Mesenchymal stem cell (in vitro differentiated cells and primary cell): ENCODE data around the gene BTN2A1.

Experiments
- DNase-seq: peaks from one replicate; pipeline ENCODE4 v3.0.0-alpha.2; 2013
- H2AFZ ChIP-seq: one replicate; pipeline ENCODE4 v1.6.1; 2013; ENCODE audit warnings: low read depth, mild to moderate bottlenecking, control low read depth, inconsistent platforms, low read length, moderate library complexity
- H2AK5ac ChIP-seq: 2 replicates; pipeline ENCODE4 v1.6.1; 2013; ENCODE audit warnings: low read length, moderate library complexity, mild to moderate bottlenecking, inconsistent platforms; ENCODE audit not compliant: severe bottlenecking
- H2BK120ac ChIP-seq: one replicate; pipeline ENCODE4 v1.6.1; 2013; ENCODE audit warnings: low read depth, mild to moderate bottlenecking, inconsistent platforms, low read length, moderate library complexity
- H2BK12ac ChIP-seq, 2 experiments: one replicate each; pipeline ENCODE4 v1.6.1; 2013; ENCODE audit warnings: inconsistent platforms in 2 of 2, low read length in 2 of 2, mild to moderate bottlenecking in 2 of 2, moderate library complexity in 2 of 2, control low read depth in 1 of 2
- H2BK15ac ChIP-seq: one replicate; pipeline ENCODE4 v1.6.1; 2013; ENCODE audit warnings: mild to moderate bottlenecking, low read depth, inconsistent platforms; ENCODE audit not compliant: poor library complexity, severe bottlenecking
- H2BK5ac ChIP-seq: 2 replicates; pipeline ENCODE4 v1.6.1; 2013; ENCODE audit warnings: low read depth, mild to moderate bottlenecking, low read length, control low read depth, inconsistent platforms; ENCODE audit not compliant: poor library complexity, severe bottlenecking
- H3K14ac ChIP-seq, 2 experiments: one replicate each; pipeline ENCODE4 v1.6.1; 2013; ENCODE audit warnings: inconsistent platforms in 2 of 2, low read length in 2 of 2, control low read depth in 1 of 2, mild to moderate bottlenecking in 1 of 2, moderate library complexity in 1 of 2
- H3K18ac ChIP-seq, 2 experiments: one replicate each; pipeline ENCODE4 v1.6.1; 2013; ENCODE audit warnings: inconsistent platforms in 2 of 2, low read length in 2 of 2, control low read depth in 1 of 2, low read depth in 1 of 2, mild to moderate bottlenecking in 1 of 2
- H3K23ac ChIP-seq, 2 experiments: one replicate each; pipeline ENCODE4 v1.6.1; 2013; ENCODE audit warnings: inconsistent platforms in 2 of 2, low read length in 2 of 2, mild to moderate bottlenecking in 2 of 2, moderate library complexity in 2 of 2, control low read depth in 1 of 2
- H3K27ac ChIP-seq: 2 replicates; pipeline ENCODE4 v1.5.1; 2013; ENCODE audit warnings: mild to moderate bottlenecking, moderate library complexity, low read length, control low read depth, inconsistent platforms; ENCODE audit not compliant: poor library complexity, severe bottlenecking
- H3K27me3 ChIP-seq, 2 experiments: 2 replicates each; pipeline versions ENCODE4 v1.6.1 to v1.7.0; 2013; ENCODE audit warnings: low read length in 2 of 2, mild to moderate bottlenecking in 2 of 2, moderate library complexity in 2 of 2, control low read depth in 1 of 2, inconsistent platforms in 1 of 2; ENCODE audit not compliant: control insufficient read depth in 1 of 2, insufficient read depth in 1 of 2
- H3K36me3 ChIP-seq, 2 experiments: 2 replicates each; pipeline versions ENCODE4 v1.6.1 to v1.7.0; 2013; ENCODE audit warnings: low read length in 2 of 2, control low read depth in 1 of 2, inconsistent platforms in 1 of 2, low read depth in 1 of 2, mild to moderate bottlenecking in 1 of 2; ENCODE audit not compliant: insufficient read depth in 2 of 2, control insufficient read depth in 1 of 2
- H3K4ac ChIP-seq, 2 experiments: one replicate each; pipeline ENCODE4 v1.6.1; 2013; ENCODE audit warnings: inconsistent platforms in 2 of 2, low read length in 2 of 2, mild to moderate bottlenecking in 2 of 2, moderate library complexity in 2 of 2, control low read depth in 1 of 2, low read depth in 1 of 2
- H3K4me1 ChIP-seq: 2 replicates; pipeline ENCODE4 v1.6.1; 2013; ENCODE audit warnings: low read depth, low read length, control low read depth; ENCODE audit not compliant: control insufficient read depth, insufficient read depth
- H3K4me2 ChIP-seq: 2 replicates; pipeline ENCODE4 v1.6.1; 2013; ENCODE audit warnings: low read length, mild to moderate bottlenecking, inconsistent platforms; ENCODE audit not compliant: poor library complexity, severe bottlenecking
- H3K4me3 ChIP-seq, 2 experiments: 2 replicates each; pipeline versions ENCODE4 v1.5.1 to v1.7.0; 2013; ENCODE audit warnings: low read length in 2 of 2, mild to moderate bottlenecking in 2 of 2, control low read depth in 1 of 2, low read depth in 1 of 2; ENCODE audit not compliant: insufficient read depth in 1 of 2
- H3K79me1 ChIP-seq: replicated peaks from 2 replicates; pipeline ENCODE4 v1.6.1; 2013; ENCODE audit warnings: mild to moderate bottlenecking, control low read depth, low read length, inconsistent platforms; ENCODE audit not compliant: poor library complexity, severe bottlenecking
- H3K9ac ChIP-seq: 2 replicates; pipeline ENCODE4 v1.7.0; 2013; ENCODE audit warnings: mild to moderate bottlenecking, low read length, moderate library complexity
- H3K9me3 ChIP-seq: 2 replicates; pipeline ENCODE4 v1.7.0; 2013; ENCODE audit warnings: mild to moderate bottlenecking, low read length; ENCODE audit not compliant: control insufficient read depth
- H4K8ac ChIP-seq: one replicate; pipeline ENCODE4 v1.6.1; 2013; ENCODE audit warnings: inconsistent platforms, mild to moderate bottlenecking, low read length, moderate library complexity
- H4K91ac ChIP-seq: one replicate; pipeline ENCODE4 v1.6.1; 2013; ENCODE audit warnings: mild to moderate bottlenecking, low read length, inconsistent platforms
- WGBS: methylation state at CpG from one replicate; pipeline ENCODE4 v1.1.7; 2013; ENCODE audit warnings: mixed read lengths; 5-methylcytosine and 5-hydroxymethylcytosine counted together

The BTN2A1 gene

DNA sequence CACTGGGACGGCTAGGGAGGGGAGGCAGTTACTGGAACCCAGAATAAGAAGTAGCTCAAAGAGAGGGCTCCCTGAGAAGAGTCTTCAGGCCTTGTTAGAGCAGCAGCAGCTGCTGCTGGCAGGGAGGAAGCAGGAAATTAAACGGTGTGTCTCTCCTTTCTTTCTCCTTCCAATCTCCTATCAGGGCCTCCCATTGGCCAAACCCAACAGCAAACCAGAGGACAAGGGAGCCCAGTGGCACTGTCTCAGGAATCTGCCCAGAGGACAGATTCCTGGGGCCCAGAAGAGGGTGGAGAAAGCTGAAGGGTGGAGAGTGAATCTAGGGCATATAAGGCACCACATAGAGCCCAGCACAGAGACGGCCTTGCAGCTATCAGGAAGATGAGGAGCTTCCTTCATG, 45.5 kb upstream of the BTN2A1 start:
- H2BK5ac ChIP-seq, result no peak overlapping the region
- no peak overlapping the region for H3K27ac ChIP-seq
- H3K4ac ChIP-seq, result no peak overlapping the region
- peaks cover 10% of the 10 kb centered on the region for H3K4me1 ChIP-seq
- 56% methylated on average over 3 of the region's 3 CpGs for WGBS
- no peaks in the 10 kb centered on the region for H3K27me3 ChIP-seq
- no peak overlapping the region for H2BK120ac ChIP-seq
- no peak overlapping the region for H3K4me3 ChIP-seq
- H3K4me2 ChIP-seq, result no peak overlapping the region
- no peak for DNase-seq
- no peak overlapping the region for H2BK12ac ChIP-seq
- H3K79me1 ChIP-seq, result no peaks in the 10 kb centered on the region
- H3K18ac ChIP-seq, result no peak overlapping the region
- no peak overlapping the region for H3K23ac ChIP-seq
- H2AFZ ChIP-seq, result no peak overlapping the region
- H2AK5ac ChIP-seq, result no peak overlapping the region
- H3K36me3 ChIP-seq, result peaks cover 16 to 34% of the 10 kb centered on the region in 2 experiments
- H4K91ac ChIP-seq, result no peak overlapping the region
- H2BK15ac ChIP-seq, result no peak overlapping the region
- no peak overlapping the region for H4K8ac ChIP-seq
- H3K14ac ChIP-seq, result no peak overlapping the region
- H3K9me3 ChIP-seq, result no peaks in the 10 kb centered on the region
- peak overlapping the region; percentile 23 for H3K9ac ChIP-seq

DNA sequence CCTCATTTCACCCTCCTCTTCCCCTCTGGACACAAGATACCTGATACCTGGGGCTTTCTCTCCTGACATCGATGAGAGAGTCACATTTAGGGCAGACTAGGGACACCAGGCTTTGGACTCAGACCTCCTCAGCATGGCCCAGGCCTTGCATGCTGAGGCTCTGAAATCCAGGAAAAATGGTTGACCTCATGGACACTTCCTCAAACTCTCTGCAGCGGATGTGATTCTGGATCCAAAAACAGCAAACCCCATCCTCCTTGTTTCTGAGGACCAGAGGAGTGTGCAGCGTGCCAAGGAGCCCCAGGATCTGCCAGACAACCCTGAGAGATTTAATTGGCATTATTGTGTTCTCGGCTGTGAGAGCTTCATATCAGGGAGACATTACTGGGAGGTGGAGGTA, 44.8 kb upstream of the BTN2A1 start:
- no peak overlapping the region for H3K4ac ChIP-seq
- H3K27me3 ChIP-seq, result no peaks in the 10 kb centered on the region
- no peak overlapping the region for H3K14ac ChIP-seq
- no peaks in the 10 kb centered on the region for H3K79me1 ChIP-seq
- H2BK5ac ChIP-seq, result no peak overlapping the region
- H3K23ac ChIP-seq, result no peak overlapping the region
- H3K4me3 ChIP-seq, result no peak overlapping the region
- H3K9ac ChIP-seq, result no peak overlapping the region
- no peak overlapping the region for H2AK5ac ChIP-seq
- H4K91ac ChIP-seq, result no peak overlapping the region
- no peak overlapping the region for H2BK15ac ChIP-seq
- no peak overlapping the region for H2BK120ac ChIP-seq
- no peak overlapping the region for H4K8ac ChIP-seq
- H3K27ac ChIP-seq, result no peak overlapping the region
- no peak overlapping the region for H3K18ac ChIP-seq
- no peaks in the 10 kb centered on the region for H3K9me3 ChIP-seq
- peaks cover 8 to 27% of the 10 kb centered on the region in 2 experiments for H3K36me3 ChIP-seq
- no peak overlapping the region for H2BK12ac ChIP-seq
- no peak overlapping the region for H3K4me2 ChIP-seq
- peaks cover 10% of the 10 kb centered on the region for H3K4me1 ChIP-seq
- DNase-seq, result no peak
- WGBS, result 96% methylated on average over 4 of the region's 4 CpGs
- H2AFZ ChIP-seq, result no peak overlapping the region

DNA sequence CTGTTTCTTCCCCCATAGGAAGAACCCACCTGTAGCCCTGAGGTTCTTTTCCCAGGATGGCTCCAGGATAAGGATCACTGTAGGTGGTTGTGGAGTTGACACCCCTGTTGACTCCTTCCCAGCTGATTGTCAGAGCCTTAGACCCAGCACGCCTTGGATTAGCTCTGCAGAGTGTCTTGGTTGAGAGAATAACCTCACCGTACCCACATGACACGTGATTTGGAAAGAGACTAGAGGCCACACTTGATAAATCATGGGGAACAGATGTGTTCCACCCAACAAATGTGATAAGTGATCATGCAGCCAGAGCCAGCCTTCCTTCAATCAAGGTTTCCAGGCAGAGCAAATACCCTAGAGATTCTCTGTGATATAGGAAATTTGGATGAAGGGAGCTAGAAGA, 43.5 kb upstream of the BTN2A1 start:
- H3K9ac ChIP-seq, result no peak overlapping the region
- no peak overlapping the region for H4K8ac ChIP-seq
- H3K4me2 ChIP-seq, result no peak overlapping the region
- no peak overlapping the region for H2AFZ ChIP-seq
- no peak overlapping the region for H2BK12ac ChIP-seq
- H2BK15ac ChIP-seq, result no peak overlapping the region
- no peak for DNase-seq
- no peak overlapping the region for H2AK5ac ChIP-seq
- H3K9me3 ChIP-seq, result no peaks in the 10 kb centered on the region
- no peak overlapping the region for H3K4me3 ChIP-seq
- H3K27me3 ChIP-seq, result no peaks in the 10 kb centered on the region
- no peak overlapping the region for H3K14ac ChIP-seq
- H2BK5ac ChIP-seq, result no peak overlapping the region
- 96% methylated on average over 3 of the region's 3 CpGs for WGBS
- no peak overlapping the region for H3K23ac ChIP-seq
- no peaks in the 10 kb centered on the region for H3K79me1 ChIP-seq
- H3K27ac ChIP-seq, result no peak overlapping the region
- H3K18ac ChIP-seq, result no peak overlapping the region
- H3K4me1 ChIP-seq, result peaks cover 10% of the 10 kb centered on the region
- no peak overlapping the region for H2BK120ac ChIP-seq
- peaks cover 8 to 20% of the 10 kb centered on the region in 2 experiments for H3K36me3 ChIP-seq
- H4K91ac ChIP-seq, result no peak overlapping the region
- H3K4ac ChIP-seq, result no peak overlapping the region

DNA sequence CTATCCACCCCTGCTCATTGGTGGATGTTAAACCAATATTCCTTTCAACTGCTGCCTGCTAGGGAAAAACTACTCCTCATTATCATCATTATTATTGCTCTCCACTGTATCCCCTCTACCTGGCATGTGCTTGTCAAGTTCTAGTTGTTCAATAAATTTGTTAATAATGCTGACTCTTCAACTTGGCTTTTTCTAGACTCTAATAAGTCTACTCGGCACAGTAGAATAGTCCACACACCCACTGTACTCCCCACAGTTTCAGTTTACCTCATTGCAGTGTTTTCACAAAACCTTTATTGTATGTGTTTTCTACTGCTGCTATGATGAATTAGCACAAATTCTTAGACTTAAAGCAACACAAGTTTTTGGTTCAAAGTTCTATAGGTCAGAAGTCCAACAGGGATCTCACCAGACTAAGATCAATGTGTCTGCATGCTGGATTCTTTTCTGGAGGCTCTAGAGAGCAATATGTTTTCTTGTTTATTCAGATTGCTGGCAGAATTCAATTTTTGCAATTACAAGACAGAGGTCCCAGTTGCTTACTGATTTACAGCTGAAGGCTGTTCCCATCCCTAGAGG, 42.6 kb upstream of the BTN2A1 start:
- H3K79me1 ChIP-seq, result no peaks in the 10 kb centered on the region
- no peak overlapping the region for H2BK15ac ChIP-seq
- H3K23ac ChIP-seq, result no peak overlapping the region
- no peaks in the 10 kb centered on the region for H3K27me3 ChIP-seq
- H3K9ac ChIP-seq, result no peak overlapping the region
- no CpG with 5 or more reads among the region's 1 CpG for WGBS
- no peak for DNase-seq
- H3K4me1 ChIP-seq, result peaks cover 10% of the 10 kb centered on the region
- H2AK5ac ChIP-seq, result no peak overlapping the region
- H3K4me2 ChIP-seq, result no peak overlapping the region
- no peak overlapping the region for H4K8ac ChIP-seq
- no peak overlapping the region for H2BK5ac ChIP-seq
- H3K36me3 ChIP-seq, result peaks cover 4 to 13% of the 10 kb centered on the region in 2 experiments
- no peak overlapping the region for H3K14ac ChIP-seq
- no peak overlapping the region for H3K4ac ChIP-seq
- H2BK120ac ChIP-seq, result no peak overlapping the region
- no peaks in the 10 kb centered on the region for H3K9me3 ChIP-seq
- no peak overlapping the region for H2BK12ac ChIP-seq
- no peak overlapping the region for H3K27ac ChIP-seq
- H2AFZ ChIP-seq, result no peak overlapping the region
- no peak overlapping the region for H3K18ac ChIP-seq
- no peak overlapping the region for H4K91ac ChIP-seq
- H3K4me3 ChIP-seq, result no peak overlapping the region
